Heart left ventricle (tissue), 13 donors: Measurements from ENCODE around the gene DNAJA3.

Source experiments
- CTCF ChIP-seq, 12 donors: fragments of 200-600 bp; sonication (generic) in 4 of 12; IDR thresholded peaks; one replicate each; pipeline versions ENCODE4 v1.5.0 to v1.8.0; 2018 to 2022; ENCODE audit warnings: antibody characterized with exemption in 12 of 12, mild to moderate bottlenecking in 5 of 12
- POLR2A ChIP-seq, 2 donors: fragments of 450-650 bp; IDR thresholded peaks; one replicate each; pipeline ENCODE4 v1.6.1; 2017; ENCODE audit warnings: antibody characterized with exemption in 2 of 2, mild to moderate bottlenecking in 2 of 2, moderate library complexity in 2 of 2
- donor health status: ischemic (EF 13 %, LVEDD 7.1; RV severe dilation, severe dysfunction).
- donor health status: DM: no; HTN: yes; CAD: no.
- donor health status: DM: no; HTN: no; CAD: no.
- donor health status: ischemic (EF 25% LVEDD 6.9; RV normal size, moderate dysfunction).
- donor health status: ischemic (EF 25% LVEDD 5.7; RV mildly dilated, moderate dysfunction).
- donor health status: ischemic (EF 35%, LVEDD 5.7; RV mildly dilated, moderate dysfunction).
- donor health status: nonischemic (EF 11% LVEDD 7.7; RV severe dilation, severe dysfunction).
- donor health status: DM: yes; HTN: yes; CAD: no.
- donor health status: PGD.
- donor health status: ischemic (EF 29% LVEDD 5.4; RV normal size, mild dysfunction).
- donor health status: nonischemic (EF 23%, LVEDD 6.1; RV moderate dilation, normal function).

GRCh38 chr16:4460936-4461249 is 35.2 kb downstream of the DNAJA3 start:
- TF ChIP-seq POLR2A (IDR thresholded peaks at IDR 0.05) (no peak), CTCF (IDR thresholded peaks at IDR 0.05) (no peak)
